K562 (cell line): ENCODE data around the gene UBE2M. TPM values are rescaled to one million over a fixed set of nuclear protein-coding genes. Genes with fewer than 3 reads are reported as not detected.

Source experiments
- CTBP1 ChIP-seq: fragments of 450-650 bp; IDR thresholded peaks from 2 replicates; pipeline ENCODE4 v1.6.1; 2016; ENCODE audit warnings: borderline replicate concordance
- DDX20 ChIP-seq: fragments of 450-650 bp; IDR thresholded peaks from 2 replicates; pipeline ENCODE4 v1.6.1; 2016; ENCODE audit warnings: missing genetic modification characterization, low read depth, mild to moderate bottlenecking, missing compliant biosample characterization, moderate library complexity
- FOXK1 ChIP-seq: sonication (generic); formaldehyde crosslinking; IDR thresholded peaks from 2 replicates; pipeline ENCODE4 v1.8.0; 2022; ENCODE audit warnings: missing genetic modification reagents, mild to moderate bottlenecking, borderline replicate concordance
- HDGF ChIP-seq: fragments of 450-650 bp; IDR thresholded peaks from 2 replicates; pipeline ENCODE4 v1.6.1; 2016
- KAT2B ChIP-seq: IDR thresholded peaks from one replicate; pipeline ENCODE4 v1.6.1; 2012; ENCODE audit warnings: low read depth, mild to moderate bottlenecking, control low read depth, inconsistent platforms, low read length, moderate library complexity
- KLF10 ChIP-seq: fragments of 250-450 bp; sonication (Bioruptor Pico); IDR thresholded peaks from 2 replicates; pipeline ENCODE4 v1.6.1; 2021; ENCODE audit warnings: matching md5 sums
- MAFG ChIP-seq: fragments of 450-650 bp; conservative IDR thresholded peaks from 2 replicates; pipeline ENCODE4 v1.6.1; 2016; ENCODE audit warnings: missing genetic modification characterization, missing compliant biosample characterization
- MEF2D ChIP-seq: conservative IDR thresholded peaks from 2 replicates; pipeline ENCODE4 v1.6.1; 2016; ENCODE audit warnings: low read depth, missing genetic modification characterization, missing compliant biosample characterization
- MTA2 ChIP-seq: fragments of 450-650 bp; IDR thresholded peaks from 2 replicates; pipeline ENCODE4 v1.6.1; 2016; ENCODE audit warnings: low read depth
- NFE2 ChIP-seq: IDR thresholded peaks from 2 replicates; pipeline ENCODE4 v1.6.1; 2014; ENCODE audit warnings: antibody characterized with exemption, low read depth
- NFXL1 ChIP-seq: fragments of 450-650 bp; formaldehyde crosslinking; IDR thresholded peaks from 2 replicates; pipeline ENCODE4 v1.4.0; 2021; ENCODE audit warnings: mild to moderate bottlenecking
- NR1H2 ChIP-seq: sonication (generic); formaldehyde crosslinking; IDR thresholded peaks from 2 replicates; pipeline ENCODE4 v1.4.0; 2020; ENCODE audit warnings: mild to moderate bottlenecking, missing genetic modification reagents
- PHF20 ChIP-seq: fragments of 450-650 bp; IDR thresholded peaks from 2 replicates; pipeline ENCODE4 v1.6.1; 2018; ENCODE audit not compliant: partially characterized antibody
- SAFB ChIP-seq: fragments of 200-400 bp; formaldehyde crosslinking; IDR thresholded peaks from 2 replicates; pipeline ENCODE4 v1.6.1; 2017; ENCODE audit warnings: low read depth, low read length, borderline replicate concordance
- SIN3B ChIP-seq: fragments of 450-650 bp; IDR thresholded peaks from 2 replicates; pipeline ENCODE4 v1.6.1; 2017; ENCODE audit warnings: low read depth, mild to moderate bottlenecking, moderate library complexity
- SMAD3 ChIP-seq: fragments of 450-650 bp; formaldehyde crosslinking; conservative IDR thresholded peaks from 2 replicates; pipeline ENCODE4 v1.4.0; 2020; ENCODE audit warnings: mild to moderate bottlenecking
- SMARCE1 ChIP-seq: fragments of 450-650 bp; IDR thresholded peaks from 2 replicates; pipeline ENCODE4 v1.7.1; 2016; ENCODE audit warnings: mild to moderate bottlenecking
- TAL1 ChIP-seq: fragments of 450-650 bp; IDR thresholded peaks from 2 replicates; pipeline ENCODE4 v1.6.1; 2016; ENCODE audit warnings: mild to moderate bottlenecking
- XRCC4 ChIP-seq: IDR thresholded peaks from one replicate; pipeline ENCODE4 v1.6.1; 2011; ENCODE audit not compliant: insufficient read depth, insufficient read length; ENCODE audit errors: extremely low read depth
- ZNF354B ChIP-seq: fragments of 250-450 bp; sonication (Bioruptor Pico); IDR thresholded peaks from 2 replicates; pipeline ENCODE4 v1.4.0; 2020
- ZNF507 ChIP-seq: conservative IDR thresholded peaks from 2 replicates; pipeline ENCODE4 v1.6.1; 2017; ENCODE audit warnings: missing genetic modification characterization, missing compliant biosample characterization
- ZNF589 ChIP-seq: fragments of 200-800 bp; sonication (Bioruptor generic); IDR thresholded peaks from 2 replicates; pipeline ENCODE4 v1.6.1; 2016; ENCODE audit warnings: low read depth, missing genetic modification characterization, missing compliant biosample characterization
- ZNF780A ChIP-seq: fragments of 250-450 bp; sonication (Bioruptor Pico); IDR thresholded peaks from 2 replicates; pipeline ENCODE4 v1.5.0; 2021; ENCODE audit warnings: mild to moderate bottlenecking
- polyA plus RNA-seq, 8 experiments: library from polyadenylated mRNA; depleted of rRNA in 4 of 8; stranded (reverse) in 5 of 8; unstranded in 3 of 8; fragments of >200 nt; fragmentation: Nextera tagmentation in 2 of 8; fragmentation: Illumina TruSeq in 1 of 8; extraction: Ambion mirVana in 2 of 8; extraction: Trizol in 1 of 8; gene quantifications; 2 replicates each; pipeline versions ENCODE4 v1.2.1 to v1.2.3, GENCODE V29; 2011 to 2014; ENCODE audit warnings: inconsistent platforms in 1 of 8, missing spikeins in 1 of 8
- total RNA-seq, 7 experiments: library from RNA; depleted of rRNA in 6 of 7; stranded (reverse); fragments of >200 nt in 6 of 7; fragmentation: Illumina TruSeq in 2 of 7; extraction: Trizol in 2 of 7; gene quantifications; 2 replicates each; pipeline versions ENCODE4 v1.2.1 to v1.2.3, GENCODE V29; 2011 to 2021; ENCODE audit warnings: low replicate concordance in 1 of 7
- TF ChIP-seq, protein P1 (sequence below): fragments of 450-650 bp; formaldehyde crosslinking; IDR thresholded peaks from 2 replicates; pipeline ENCODE4 v1.4.0; 2022; ENCODE audit warnings: missing genetic modification characterization
- TF ChIP-seq, protein P2 (sequence below): fragments of 250-450 bp; sonication (Bioruptor Pico); IDR thresholded peaks from 2 replicates; pipeline ENCODE4 v1.5.0; 2022; ENCODE audit warnings: mild to moderate bottlenecking
- TF ChIP-seq, protein P3 (sequence below): fragments of 250-450 bp; sonication (Bioruptor Pico); IDR thresholded peaks from 2 replicates; pipeline ENCODE4 v1.5.0; 2020; ENCODE audit warnings: mild to moderate bottlenecking, borderline replicate concordance

The UBE2M gene
- total and polyA plus RNA-seq, 9 of the 15 experiments (the other 6 are each of a cell fraction or from before 2014, with no cell fraction given) = 0.92 to 163 (median 85.7) TPM

DNA sequence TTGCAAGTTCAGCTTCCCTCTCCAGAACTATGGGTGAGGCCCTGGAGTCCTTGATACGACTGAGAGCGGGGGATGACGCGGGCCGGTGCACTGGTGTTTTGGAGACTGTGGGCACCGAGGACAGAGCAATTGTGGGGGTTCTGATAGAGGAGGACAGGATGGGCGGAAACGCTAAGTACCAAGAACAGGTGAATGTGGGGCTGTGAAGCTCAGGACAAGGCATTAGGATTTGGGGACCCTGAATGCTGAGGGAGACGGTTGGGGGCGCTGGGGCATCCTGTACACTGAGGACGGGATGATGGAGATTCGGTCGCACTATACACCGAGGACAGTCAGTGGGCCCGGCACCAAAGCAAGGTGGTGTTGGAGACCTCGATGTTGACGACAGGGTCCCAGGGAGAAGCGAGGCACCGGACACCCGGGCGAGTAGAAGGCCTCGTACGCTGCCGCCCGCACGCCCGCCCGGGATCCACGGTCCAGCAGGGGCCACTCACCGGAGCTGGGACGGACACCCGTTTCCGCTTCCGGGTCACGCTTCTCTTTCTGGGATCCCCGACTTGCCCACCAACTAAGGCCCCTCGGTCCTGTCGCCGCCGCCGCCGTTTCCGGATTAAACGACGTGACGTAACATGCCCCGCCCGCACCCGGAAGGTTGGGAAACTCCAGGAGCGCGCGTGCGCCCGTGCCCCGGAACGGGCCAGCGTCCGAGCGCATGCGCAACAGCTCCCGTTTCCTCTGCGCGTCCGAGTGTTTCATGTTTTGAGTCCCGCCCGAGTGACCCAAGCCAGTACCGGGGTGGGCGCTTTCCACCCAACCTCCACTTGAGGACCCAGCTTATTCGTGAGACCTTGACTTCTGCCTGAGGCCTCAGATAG lies 3.7 kb downstream of the UBE2M start, which contains the start of gene CHMP2A (continued):
- TF ChIP-seq, protein P1, sequence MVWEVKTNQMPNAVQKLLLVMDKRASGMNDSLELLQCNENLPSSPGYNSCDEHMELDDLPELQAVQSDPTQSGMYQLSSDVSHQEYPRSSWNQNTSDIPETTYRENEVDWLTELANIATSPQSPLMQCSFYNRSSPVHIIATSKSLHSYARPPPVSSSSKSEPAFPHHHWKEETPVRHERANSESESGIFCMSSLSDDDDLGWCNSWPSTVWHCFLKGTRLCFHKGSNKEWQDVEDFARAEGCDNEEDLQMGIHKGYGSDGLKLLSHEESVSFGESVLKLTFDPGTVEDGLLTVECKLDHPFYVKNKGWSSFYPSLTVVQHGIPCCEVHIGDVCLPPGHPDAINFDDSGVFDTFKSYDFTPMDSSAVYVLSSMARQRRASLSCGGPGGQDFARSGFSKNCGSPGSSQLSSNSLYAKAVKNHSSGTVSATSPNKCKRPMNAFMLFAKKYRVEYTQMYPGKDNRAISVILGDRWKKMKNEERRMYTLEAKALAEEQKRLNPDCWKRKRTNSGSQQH (CRISPR knock-in tag) = 0 out of 2 replicates have a peak, but pooled peaks have one; percentile 13
- no peak for TF ChIP-seq MAFG (tag)
- no peak for TF ChIP-seq DDX20
- TF ChIP-seq PHF20 = peak; percentile 95
- TF ChIP-seq ZNF354B (CRISPR knock-in tag) = no peak
- TF ChIP-seq NR1H2 (CRISPR knock-in tag) = no peak
- no peak for TF ChIP-seq KAT2B
- TF ChIP-seq KLF10 = no peak
- TF ChIP-seq MEF2D = no peak
- TF ChIP-seq ZNF507 (tag) = no peak
- no peak for TF ChIP-seq SAFB
- no peak for TF ChIP-seq TAL1
- TF ChIP-seq SMARCE1 = no peak
- TF ChIP-seq, protein P2, sequence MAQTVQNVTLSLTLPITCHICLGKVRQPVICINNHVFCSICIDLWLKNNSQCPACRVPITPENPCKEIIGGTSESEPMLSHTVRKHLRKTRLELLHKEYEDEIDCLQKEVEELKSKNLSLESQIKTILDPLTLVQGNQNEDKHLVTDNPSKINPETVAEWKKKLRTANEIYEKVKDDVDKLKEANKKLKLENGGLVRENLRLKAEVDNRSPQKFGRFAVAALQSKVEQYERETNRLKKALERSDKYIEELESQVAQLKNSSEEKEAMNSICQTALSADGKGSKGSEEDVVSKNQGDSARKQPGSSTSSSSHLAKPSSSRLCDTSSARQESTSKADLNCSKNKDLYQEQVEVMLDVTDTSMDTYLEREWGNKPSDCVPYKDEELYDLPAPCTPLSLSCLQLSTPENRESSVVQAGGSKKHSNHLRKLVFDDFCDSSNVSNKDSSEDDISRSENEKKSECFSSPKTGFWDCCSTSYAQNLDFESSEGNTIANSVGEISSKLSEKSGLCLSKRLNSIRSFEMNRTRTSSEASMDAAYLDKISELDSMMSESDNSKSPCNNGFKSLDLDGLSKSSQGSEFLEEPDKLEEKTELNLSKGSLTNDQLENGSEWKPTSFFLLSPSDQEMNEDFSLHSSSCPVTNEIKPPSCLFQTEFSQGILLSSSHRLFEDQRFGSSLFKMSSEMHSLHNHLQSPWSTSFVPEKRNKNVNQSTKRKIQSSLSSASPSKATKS (CRISPR knock-in tag) = peak; percentile 48; the same call in 1 of the 2 replicates
- TF ChIP-seq, protein P3, sequence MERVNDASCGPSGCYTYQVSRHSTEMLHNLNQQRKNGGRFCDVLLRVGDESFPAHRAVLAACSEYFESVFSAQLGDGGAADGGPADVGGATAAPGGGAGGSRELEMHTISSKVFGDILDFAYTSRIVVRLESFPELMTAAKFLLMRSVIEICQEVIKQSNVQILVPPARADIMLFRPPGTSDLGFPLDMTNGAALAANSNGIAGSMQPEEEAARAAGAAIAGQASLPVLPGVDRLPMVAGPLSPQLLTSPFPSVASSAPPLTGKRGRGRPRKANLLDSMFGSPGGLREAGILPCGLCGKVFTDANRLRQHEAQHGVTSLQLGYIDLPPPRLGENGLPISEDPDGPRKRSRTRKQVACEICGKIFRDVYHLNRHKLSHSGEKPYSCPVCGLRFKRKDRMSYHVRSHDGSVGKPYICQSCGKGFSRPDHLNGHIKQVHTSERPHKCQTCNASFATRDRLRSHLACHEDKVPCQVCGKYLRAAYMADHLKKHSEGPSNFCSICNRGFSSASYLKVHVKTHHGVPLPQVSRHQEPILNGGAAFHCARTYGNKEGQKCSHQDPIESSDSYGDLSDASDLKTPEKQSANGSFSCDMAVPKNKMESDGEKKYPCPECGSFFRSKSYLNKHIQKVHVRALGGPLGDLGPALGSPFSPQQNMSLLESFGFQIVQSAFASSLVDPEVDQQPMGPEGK (CRISPR knock-in tag) = no peak
- peak; percentile 68; the same call in 1 of the 2 replicates for TF ChIP-seq CTBP1
- TF ChIP-seq ZNF780A (CRISPR knock-in tag) = no peak; the same call in 1 of the 2 replicates
- peak; percentile 41; the same call in 1 of the 2 replicates for TF ChIP-seq SMAD3 (CRISPR knock-in tag)
- peak; percentile 85 for TF ChIP-seq SIN3B
- TF ChIP-seq XRCC4 = no peak
- no peak; the same call in 1 of the 2 replicates for TF ChIP-seq NFE2
- TF ChIP-seq HDGF = no peak
- peak; percentile 51; the same call in 1 of the 2 replicates for TF ChIP-seq MTA2
- TF ChIP-seq FOXK1 (CRISPR knock-in tag) = peak; percentile 81; the same call in 1 of the 2 replicates
- TF ChIP-seq NFXL1 = no peak
- no peak for TF ChIP-seq ZNF589 (CRISPR knock-in tag)
